NCI-H2171 (cell line): ENCODE measurements around the gene ARHGEF7.
"Not testable (repeated sequence)": the region's sequence is repeated elsewhere in the genome, so short reads cannot be mapped to it uniquely, and the experiment has no call there.

ENCODE experiments used
- DNase-seq: peaks from one replicate; lab custom pipeline; 2025; lab: John Stamatoyannopoulos, UW

Gene ARHGEF7

DNA sequence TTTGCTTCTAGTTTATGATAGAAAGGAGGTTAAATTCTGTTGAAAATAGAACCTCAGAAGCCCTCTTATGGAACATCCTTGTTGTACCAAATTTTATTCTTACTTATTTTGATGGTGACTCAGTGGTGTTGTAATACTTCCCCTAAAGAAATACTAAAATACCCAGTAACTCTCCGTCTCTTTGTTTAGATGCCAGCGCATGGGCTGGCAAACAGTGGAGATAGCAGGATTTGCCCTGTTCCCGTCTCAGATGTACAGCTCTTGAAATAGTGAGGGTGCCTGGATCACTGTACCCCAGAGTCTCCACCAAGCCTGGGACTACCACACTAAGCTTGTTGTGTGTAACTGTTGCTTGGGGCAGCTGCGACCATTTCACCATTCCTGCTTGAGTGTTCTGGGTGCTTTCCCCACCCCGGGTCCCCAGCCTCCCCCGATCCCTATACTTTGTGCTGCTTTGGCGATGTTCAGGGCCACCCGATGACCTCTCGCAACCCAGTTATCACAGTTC, 138.3 kb downstream of the ARHGEF7 start:
- DNase-seq = no peak

DNA sequence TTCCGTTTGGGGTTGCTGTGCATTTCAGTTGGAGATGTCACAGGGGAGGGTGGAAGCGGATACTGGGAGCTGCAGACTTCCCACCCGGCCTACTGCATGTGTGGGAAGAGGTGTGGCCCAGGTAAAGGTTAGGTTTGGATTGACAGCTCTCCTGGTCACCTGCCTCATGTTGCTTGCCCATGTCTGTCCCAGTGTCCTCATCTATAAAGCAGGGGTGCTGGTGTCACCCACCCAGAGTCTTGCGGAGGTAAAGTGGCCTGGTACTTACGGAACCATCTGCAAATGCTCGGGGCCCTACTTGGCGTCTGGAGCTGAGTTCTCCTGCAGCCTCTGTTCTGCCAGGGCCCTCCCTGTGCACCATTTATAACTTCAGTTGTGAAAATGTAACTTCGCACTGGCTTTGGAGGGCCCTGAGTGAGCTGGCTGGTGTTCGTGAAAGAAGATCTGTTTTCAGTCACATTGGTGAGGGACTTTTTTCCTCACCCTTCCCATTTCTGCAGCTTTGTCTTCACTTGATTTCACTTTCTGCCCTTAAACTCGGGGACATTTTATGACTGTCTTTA, 140.2 kb downstream of the ARHGEF7 start:
- no peak for DNase-seq

DNA sequence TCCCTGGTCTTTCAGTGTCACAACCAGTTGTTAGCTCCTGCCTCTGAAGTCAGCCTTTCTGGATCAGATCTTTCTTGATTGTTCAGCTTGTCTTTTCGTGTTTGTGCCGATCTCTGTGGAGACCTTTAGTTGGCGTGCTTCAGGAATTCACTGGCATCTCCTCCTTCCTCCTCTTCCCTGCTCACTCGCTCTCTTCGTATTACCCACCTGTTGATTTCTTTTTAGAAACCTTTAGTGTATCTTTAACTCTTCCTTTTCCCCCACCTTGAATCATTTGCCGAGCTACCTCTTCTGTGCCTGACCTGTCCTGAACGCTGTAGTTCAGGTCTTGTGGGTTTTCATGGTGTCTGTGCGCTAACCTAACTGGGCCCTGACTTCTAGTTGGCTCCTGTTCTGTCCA, 141.3 kb downstream of the ARHGEF7 start:
- DNase-seq = no peak

DNA sequence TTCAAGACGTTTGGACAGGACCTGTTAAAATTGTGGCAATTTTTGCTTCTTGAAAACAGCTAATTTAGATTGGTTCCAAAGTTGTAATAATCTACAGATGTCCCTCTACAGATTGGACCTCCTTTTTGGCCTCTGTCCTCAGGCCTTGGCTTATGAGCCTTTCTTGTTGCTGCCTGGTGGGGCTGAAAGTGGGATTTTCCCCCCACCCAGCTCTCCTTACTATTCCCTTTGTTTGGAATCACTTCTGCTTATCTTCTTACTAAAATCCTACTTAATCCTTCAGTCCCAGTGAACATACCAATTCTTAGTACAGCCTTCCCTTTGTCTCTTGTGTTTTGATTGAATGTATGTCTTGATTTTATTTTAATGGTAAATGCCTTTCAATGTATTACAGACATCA, 141.8 kb downstream of the ARHGEF7 start:
- no peak for DNase-seq

DNA sequence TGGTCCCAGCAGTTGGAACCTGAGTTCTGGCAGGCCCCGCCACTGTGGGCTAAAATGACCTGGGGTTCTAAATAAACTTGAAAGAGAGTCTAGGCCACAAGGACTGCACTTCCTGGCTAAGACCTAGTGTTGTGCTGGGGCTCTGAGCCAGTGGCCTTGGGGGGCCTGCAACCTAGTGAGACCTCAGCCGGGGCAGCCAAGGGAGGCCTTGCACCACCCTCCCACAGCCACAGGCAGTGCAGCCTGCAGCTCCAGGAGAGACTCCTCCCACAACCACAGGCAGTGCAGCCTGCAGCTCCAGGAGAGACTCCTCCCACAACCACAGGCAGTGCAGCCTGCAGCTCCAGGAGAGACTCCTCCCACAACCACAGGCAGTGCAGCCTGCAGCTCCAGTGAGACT, 142.8 kb downstream of the ARHGEF7 start:
- DNase-seq = not testable (repeated sequence)

GRCh38 chr13:111258637-111259036, 143.5 kb downstream of the ARHGEF7 start:
- no peak for DNase-seq

DNA sequence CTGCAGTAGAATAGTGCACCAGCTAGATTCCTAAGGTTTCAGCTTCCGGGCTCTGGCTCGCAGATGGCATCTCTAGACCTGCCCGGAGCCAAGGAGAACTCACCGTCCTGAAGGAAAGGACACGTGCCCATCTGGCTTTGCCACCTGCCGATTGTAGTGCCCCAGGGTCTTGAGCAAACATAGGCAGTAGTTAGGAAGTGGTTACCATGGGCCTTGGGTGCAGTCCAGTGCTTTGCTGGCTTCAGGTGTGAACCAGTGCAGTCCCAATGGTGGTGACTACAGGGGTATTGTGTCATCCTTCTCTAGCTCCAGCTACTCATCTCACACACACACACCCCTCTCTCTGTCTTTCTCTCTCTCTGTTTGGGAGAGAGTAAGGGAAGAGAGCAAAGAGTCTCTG, 143.9 kb downstream of the ARHGEF7 start:
- DNase-seq = no peak

GRCh38 chr13:111261326-111261725, 146.2 kb downstream of the ARHGEF7 start:
- no peak for DNase-seq

- no peak for DNase-seq
Measured at GRCh38 chr13:111262281-111262680, 147.2 kb downstream of the ARHGEF7 start.

DNA sequence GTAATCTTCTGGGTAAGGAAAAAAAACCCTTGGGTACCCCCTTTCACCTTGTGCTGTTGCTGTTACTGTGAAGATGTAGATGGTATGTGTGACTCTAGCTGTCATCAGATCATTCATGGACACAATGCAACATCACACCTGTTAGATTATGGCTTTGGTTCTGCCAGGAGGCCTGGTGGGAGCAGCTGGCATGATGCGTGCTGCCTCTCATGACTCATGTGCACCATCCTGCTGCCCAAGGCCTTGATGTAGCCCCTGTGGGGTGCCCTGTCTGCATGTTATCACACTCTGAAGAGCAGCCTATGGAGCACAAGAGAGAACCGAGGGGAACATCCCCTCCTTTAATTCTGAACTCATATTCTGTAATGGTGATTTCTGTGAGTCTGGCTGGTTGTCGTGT, 147.6 kb downstream of the ARHGEF7 start:
- no peak for DNase-seq

GRCh38 chr13:111263566-111263965, 148.5 kb downstream of the ARHGEF7 start:
- DNase-seq = no peak

GRCh38 chr13:111265006-111265700, 150.0 kb downstream of the ARHGEF7 start:
- DNase-seq = no peak

DNA sequence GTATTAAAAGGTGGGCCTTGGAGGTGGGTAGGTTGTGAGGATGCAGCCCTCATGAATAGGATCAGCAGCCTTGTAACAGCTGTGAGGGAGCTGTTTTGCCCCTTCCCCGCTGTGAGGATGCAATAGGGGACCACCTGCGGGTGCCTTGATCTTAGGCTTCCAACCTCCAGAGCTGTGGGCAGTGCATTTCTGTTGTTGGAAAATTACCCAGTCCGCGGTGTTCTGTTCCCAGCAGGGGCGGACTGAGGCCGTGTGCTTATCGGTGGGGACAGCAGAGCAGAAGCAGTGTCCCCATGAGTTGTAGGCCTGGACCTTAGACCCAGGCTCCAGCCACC, 150.6 kb downstream of the ARHGEF7 start:
- DNase-seq = no peak

- DNase-seq = no peak
Measured at GRCh38 chr13:111267205-111267604, 152.1 kb downstream of the ARHGEF7 start.

DNA sequence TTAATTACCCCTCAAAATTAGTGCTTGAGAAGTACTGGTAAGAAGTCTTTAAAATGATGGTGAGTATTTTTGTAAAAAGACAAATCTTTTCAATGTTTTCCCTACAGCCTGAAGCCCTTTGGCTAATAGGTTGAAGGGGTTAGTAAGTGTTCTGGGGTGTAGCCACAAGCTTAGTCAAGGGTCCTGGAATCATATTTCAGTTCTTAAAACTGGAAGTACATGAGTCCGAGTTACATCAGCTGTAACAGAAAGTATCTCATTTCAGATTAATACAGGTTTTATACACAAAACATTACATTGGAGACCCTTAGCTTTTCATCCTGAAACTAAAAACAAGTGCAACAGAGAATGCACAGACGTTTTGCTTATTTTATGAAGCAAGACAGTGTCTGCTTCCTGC, 152.7 kb downstream of the ARHGEF7 start:
- DNase-seq = no peak

DNA sequence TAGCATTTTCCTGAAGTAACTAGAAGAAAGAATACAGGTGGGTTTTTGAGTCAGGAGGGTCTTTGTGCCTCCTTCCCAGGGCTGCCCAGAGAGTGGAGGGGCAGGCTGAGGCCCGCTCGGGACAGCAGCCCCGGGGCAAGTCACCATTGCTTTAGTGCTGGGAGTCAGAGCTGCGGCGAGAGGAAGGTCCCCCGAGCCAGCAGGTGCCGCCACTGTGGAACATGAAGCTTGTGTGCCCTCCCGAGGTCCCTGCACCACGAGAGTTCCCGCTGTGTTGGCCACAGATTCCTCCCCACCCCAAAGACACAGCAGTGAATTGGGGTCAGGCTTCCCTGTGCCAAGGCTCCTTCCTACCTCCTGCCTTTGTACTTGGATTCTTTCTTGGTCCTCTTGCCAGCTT, 154.4 kb downstream of the ARHGEF7 start:
- DNase-seq = no peak

DNA sequence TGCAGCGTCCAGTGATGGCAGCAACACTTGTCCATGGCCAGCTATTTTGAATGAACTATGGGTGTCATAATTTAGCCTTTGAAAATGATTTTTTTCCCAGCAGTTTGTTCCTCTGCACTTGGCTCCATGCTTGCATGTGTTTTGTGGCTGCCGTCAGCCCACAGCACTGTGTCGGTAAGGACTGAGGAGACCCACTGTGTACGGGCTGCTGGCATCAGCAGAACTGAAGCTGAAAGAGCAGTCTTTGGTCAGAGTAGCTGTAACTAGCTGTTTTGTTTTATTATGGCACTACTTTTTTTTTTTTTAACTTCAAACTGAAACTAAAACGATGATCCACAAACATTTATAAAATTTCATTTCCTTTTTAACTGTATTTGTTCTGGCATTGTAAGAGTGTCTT, 155.0 kb downstream of the ARHGEF7 start:
- DNase-seq = no peak

GRCh38 chr13:111270765-111271698, 155.9 kb downstream of the ARHGEF7 start:
- DNase-seq = no peak

DNA sequence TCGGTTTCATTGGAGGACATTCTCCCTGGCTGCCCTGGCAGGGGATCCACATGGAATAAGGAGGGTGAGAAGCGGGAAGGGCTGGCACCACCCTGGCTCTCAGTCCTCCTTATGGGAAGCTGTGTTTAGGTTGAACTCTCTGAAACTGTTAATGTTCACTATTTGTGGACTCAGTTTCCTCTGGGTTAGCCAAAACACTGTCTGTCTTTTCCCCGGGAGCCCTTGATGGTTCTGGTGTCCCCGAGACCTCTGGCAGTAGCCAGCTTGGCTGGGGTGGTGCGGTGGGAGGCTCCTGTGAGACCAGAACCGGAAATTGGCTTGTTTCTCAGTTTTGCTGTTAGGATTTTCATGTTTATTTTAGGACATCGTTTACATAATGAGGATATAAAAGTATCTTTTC, 157.0 kb downstream of the ARHGEF7 start:
- no peak for DNase-seq

- DNase-seq = no peak
Measured at GRCh38 chr13:111275382-111275781, 160.3 kb downstream of the ARHGEF7 start.

DNA sequence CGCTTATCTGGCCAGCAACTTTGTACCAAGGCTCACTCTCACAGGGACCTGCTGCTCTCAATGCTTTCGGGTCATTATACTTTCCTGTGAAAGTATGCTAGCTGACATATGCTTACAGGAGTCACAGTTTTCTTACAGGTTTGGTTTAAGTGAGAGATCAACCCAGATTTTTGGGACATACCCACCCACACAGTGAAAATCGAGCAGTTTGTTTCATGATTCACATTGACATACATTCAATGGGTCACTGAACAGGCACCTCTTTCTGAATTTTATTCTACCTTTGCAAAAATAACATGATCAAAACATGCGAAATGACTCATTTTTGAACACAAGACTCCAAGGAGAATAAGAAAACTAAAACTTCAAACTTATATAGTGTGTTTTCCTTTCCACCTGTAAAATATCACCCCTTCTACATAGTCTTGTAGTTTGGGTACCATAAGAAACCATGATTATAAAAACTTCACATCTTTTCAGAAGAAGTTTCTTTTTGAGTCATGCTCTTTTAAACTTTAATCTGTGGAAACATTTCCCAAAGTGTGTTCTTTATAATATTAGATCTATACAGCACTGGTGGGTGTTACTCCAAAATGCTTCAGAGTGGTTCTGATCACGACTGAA, 161.0 kb downstream of the ARHGEF7 start:
- no peak for DNase-seq

DNA sequence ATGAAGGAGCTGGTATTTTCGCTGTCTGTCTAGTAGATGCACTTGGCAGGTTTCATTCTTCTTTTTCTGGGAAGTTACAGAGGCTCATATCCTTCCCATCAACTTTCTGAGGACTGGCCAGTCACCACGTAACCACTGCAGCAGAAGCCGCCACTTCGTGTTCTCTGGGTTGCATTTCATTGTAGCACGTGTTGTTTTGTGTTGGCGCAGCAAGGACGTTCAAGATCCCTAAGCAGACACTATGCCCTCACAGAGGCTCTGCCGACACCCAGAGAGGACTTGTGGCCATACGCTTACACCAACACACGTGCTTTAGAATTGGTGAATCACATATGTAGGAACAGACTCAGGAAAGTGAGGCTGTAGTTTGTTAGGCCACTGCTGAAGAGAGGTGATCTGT, 163.1 kb downstream of the ARHGEF7 start:
- DNase-seq = no peak
